Measurements from ENCODE around the gene TMEM14C.
"Not testable (repeated sequence)": the region's sequence is repeated elsewhere in the genome, so short reads cannot be mapped to it uniquely, and the experiment has no call there.

GRCh38 chr6:10741643-10742042, 18.8 kb downstream of the TMEM14C start:
- TF ChIP-seq, protein P1, sequence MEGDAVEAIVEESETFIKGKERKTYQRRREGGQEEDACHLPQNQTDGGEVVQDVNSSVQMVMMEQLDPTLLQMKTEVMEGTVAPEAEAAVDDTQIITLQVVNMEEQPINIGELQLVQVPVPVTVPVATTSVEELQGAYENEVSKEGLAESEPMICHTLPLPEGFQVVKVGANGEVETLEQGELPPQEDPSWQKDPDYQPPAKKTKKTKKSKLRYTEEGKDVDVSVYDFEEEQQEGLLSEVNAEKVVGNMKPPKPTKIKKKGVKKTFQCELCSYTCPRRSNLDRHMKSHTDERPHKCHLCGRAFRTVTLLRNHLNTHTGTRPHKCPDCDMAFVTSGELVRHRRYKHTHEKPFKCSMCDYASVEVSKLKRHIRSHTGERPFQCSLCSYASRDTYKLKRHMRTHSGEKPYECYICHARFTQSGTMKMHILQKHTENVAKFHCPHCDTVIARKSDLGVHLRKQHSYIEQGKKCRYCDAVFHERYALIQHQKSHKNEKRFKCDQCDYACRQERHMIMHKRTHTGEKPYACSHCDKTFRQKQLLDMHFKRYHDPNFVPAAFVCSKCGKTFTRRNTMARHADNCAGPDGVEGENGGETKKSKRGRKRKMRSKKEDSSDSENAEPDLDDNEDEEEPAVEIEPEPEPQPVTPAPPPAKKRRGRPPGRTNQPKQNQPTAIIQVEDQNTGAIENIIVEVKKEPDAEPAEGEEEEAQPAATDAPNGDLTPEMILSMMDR (IDR thresholded peaks at IDR 0.05; ENCODE audit: low read length) = not testable (repeated sequence)
- TF ChIP-seq EZH2 (optimal IDR thresholded peaks at IDR 0.05; ENCODE audit: low read depth, low read length); EZH2phosphoT487 (IDR thresholded peaks at IDR 0.05; ENCODE audit: low read length): not testable (repeated sequence)
